Bronchial smooth muscle cell (primary cell): Measurements from ENCODE around the gene SLC2A11. TPM values are rescaled to one million over a fixed set of nuclear protein-coding genes. Genes with fewer than 3 reads are reported as not detected.

Experiments used
- total RNA-seq: library from RNA; depleted of rRNA; stranded (reverse); fragments of >200 nt; gene quantifications from 2 replicates; pipeline ENCODE4 v1.2.1, GENCODE V29; 2014

The SLC2A11 gene, protein sequence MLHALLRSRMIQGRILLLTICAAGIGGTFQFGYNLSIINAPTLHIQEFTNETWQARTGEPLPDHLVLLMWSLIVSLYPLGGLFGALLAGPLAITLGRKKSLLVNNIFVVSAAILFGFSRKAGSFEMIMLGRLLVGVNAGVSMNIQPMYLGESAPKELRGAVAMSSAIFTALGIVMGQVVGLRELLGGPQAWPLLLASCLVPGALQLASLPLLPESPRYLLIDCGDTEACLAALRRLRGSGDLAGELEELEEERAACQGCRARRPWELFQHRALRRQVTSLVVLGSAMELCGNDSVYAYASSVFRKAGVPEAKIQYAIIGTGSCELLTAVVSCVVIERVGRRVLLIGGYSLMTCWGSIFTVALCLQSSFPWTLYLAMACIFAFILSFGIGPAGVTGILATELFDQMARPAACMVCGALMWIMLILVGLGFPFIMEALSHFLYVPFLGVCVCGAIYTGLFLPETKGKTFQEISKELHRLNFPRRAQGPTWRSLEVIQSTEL
- total RNA-seq: 9.6 and 10.3 TPM in 2 replicates

GRCh38 chr22:23857606-23858483 is at the start of gene SLC2A11:
TSS of gene SLC2A11 (plus strand) at chr22:23857875. CDS start at chr22:23858000, 125 bp downstream.

DNA sequence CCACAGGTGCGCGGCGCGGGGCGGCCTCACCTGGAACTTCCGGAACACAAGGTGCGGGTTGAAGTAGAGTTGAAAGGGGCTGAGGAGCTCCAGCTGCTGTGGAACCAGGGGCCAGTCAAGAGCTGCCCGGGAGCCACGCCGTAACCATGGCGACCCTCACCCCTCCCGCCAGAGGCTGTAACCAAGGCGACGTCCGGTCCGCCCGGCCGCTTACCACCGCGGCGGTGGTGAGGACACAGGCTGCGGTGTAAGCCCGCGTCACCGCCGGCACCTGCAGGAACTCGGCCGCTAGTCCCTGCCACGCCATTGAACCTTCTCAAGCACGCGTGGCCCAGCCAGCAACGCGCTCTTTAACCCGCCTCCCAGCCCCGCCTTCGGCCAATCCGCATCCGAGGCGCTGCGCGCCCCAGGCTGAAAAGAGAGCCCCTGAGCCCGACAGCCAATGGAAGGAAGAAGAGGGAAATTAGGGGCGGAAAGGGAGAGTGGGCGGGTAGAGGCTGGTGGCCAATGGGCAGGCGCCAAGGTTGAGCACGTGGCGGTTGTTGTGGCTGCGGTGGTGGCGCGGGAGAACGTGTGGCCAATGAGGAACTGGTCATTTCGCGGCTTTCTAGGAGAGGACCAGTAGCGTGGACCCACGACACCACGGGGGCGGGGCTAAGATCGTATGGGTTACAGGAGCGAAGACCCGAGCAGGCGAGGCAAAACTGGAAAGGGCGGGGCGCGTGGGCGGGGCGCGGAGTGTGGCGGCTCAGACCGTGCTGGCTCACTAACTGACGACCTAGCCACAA is 18.8 kb upstream of the SLC2A11 start, which contains the start of gene DERL3:
Gene DERL3 (minus strand): TSS at position 326 of the 788 bp plus-strand sequence. CDS start 19 bp downstream, at position 307.

GRCh38 chr22:23893945-23894709 is 36.5 kb downstream of the SLC2A11 start, which contains the start of gene MIF:
TSS of gene MIF (plus strand) at chr22:23894383. CDS start at chr22:23894475, 92 bp downstream.

Other genes starting within 250 kb of the SLC2A11 start
- gene DRICH1, start 225.6 kb upstream of the SLC2A11 start, total RNA-seq: 0.17 TPM in 1 of 2 replicates, not detected in the other
- gene RGL4, start 166.9 kb upstream of the SLC2A11 start, total RNA-seq: under 0.01 TPM in 1 of 2 replicates, not detected in the other
- gene ZNF70, start 106.8 kb upstream of the SLC2A11 start, total RNA-seq: 1.6 and 2.0 TPM in 2 replicates
- not detected in 2 replicates for gene VPREB3, start 103.5 kb upstream of the SLC2A11 start, total RNA-seq
- gene C22orf15, start 94.9 kb upstream of the SLC2A11 start, total RNA-seq: 0.43 and 1.9 TPM in 2 replicates
- 1.0 and 2.2 TPM in 2 replicates for gene CHCHD10, start 89.9 kb upstream of the SLC2A11 start, total RNA-seq
- 5.0 and 12.5 TPM in 2 replicates for gene MMP11, start 85.0 kb upstream of the SLC2A11 start, total RNA-seq
- 12.5 and 17.7 TPM in 2 replicates for gene SMARCB1, start 70.9 kb upstream of the SLC2A11 start, total RNA-seq
- 0.16 and 0.43 TPM in 2 replicates for gene DERL3, start 18.9 kb upstream of the SLC2A11 start, total RNA-seq
- gene MIF, start 36.5 kb downstream of the SLC2A11 start, total RNA-seq: 253 and 433 TPM in 2 replicates
- 1.4 and 3.2 TPM in 2 replicates for gene GSTT2B, start 103.3 kb downstream of the SLC2A11 start, total RNA-seq
- 2.7 and 4.1 TPM in 2 replicates for gene DDTL, start 109.0 kb downstream of the SLC2A11 start, total RNA-seq
- gene DDT, start 116.6 kb downstream of the SLC2A11 start, total RNA-seq: 115 and 116 TPM in 2 replicates
- 0.34 TPM in 1 of 2 replicates, not detected in the other for gene GSTT2, start 122.3 kb downstream of the SLC2A11 start, total RNA-seq
- not detected in 2 replicates for gene GSTT4, start 147.6 kb downstream of the SLC2A11 start, total RNA-seq
- 32.6 and 37.8 TPM in 2 replicates for gene CABIN1, start 153.4 kb downstream of the SLC2A11 start, total RNA-seq